B cell (primary cell): ENCODE measurements around the gene DDX56.

Source experiments
- EZH2 ChIP-seq: IDR thresholded peaks from 2 replicates; pipeline ENCODE4 v1.6.1; 2012; ENCODE audit warnings: borderline replicate concordance, low read depth, mild to moderate bottlenecking, moderate library complexity, low read length; ENCODE audit not compliant: insufficient read depth, poor library complexity, severe bottlenecking
- TF ChIP-seq, protein P1 (sequence below): fragments of 200-600 bp; IDR thresholded peaks from one replicate; pipeline ENCODE4 v1.8.0; 2022; ENCODE audit warnings: antibody characterized with exemption, mild to moderate bottlenecking

DNA sequence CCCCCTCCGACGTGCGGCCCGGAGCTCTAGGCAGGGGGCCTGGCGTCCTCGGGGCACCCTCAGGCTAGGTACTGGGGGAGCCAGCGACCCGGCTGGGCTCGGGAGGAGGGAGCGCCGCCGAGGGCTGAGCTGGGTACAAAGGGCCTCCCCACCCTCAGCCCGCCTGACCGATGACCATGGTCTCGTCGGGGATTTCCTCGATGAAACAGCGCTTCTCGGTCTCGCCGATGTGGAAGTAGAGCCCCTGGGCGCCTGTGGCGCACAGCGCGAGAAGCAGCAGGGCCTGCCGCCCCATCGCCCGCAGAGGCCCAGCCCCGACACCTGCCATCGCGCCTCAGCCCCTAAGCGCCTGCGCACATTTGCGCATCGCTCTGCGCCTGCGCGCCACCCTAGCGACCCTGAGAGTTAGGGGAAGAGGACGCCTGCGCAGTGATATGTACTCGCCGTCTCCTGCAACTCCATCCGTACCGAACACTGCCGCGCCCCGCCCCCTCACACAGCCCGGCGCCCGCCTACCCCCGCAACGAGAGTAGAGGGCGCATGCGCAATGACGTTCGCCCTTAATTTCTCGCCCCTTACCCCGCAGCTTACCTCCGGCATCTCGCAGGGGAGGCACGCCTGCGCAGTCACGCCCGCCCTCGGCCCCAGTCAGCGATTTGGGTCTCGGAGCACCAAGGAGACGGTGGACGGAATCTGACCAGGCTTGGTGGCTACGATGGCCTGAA is 8.3 kb upstream of the DDX56 start, which contains the start of gene TMED4:
- no peak for TF ChIP-seq EZH2
- TF ChIP-seq, protein P1, sequence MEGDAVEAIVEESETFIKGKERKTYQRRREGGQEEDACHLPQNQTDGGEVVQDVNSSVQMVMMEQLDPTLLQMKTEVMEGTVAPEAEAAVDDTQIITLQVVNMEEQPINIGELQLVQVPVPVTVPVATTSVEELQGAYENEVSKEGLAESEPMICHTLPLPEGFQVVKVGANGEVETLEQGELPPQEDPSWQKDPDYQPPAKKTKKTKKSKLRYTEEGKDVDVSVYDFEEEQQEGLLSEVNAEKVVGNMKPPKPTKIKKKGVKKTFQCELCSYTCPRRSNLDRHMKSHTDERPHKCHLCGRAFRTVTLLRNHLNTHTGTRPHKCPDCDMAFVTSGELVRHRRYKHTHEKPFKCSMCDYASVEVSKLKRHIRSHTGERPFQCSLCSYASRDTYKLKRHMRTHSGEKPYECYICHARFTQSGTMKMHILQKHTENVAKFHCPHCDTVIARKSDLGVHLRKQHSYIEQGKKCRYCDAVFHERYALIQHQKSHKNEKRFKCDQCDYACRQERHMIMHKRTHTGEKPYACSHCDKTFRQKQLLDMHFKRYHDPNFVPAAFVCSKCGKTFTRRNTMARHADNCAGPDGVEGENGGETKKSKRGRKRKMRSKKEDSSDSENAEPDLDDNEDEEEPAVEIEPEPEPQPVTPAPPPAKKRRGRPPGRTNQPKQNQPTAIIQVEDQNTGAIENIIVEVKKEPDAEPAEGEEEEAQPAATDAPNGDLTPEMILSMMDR, result no peak
